Stimulated activated CD4-positive, alpha-beta T cell treated with anti-CD3 and anti-CD28 coated beads, Interleukin-1b, Interleukin-23, amount 100 ng/mL, for 24 hours (primary cell): Measurements from ENCODE around the gene CCDC30.
"Not testable (repeated sequence)": the region's sequence is repeated elsewhere in the genome, so short reads cannot be mapped to it uniquely, and the experiment has no call there.

Experiments
- DNase-seq, 4 experiments: peaks; one replicate each; pipeline ENCODE4 v3.0.0-alpha.2; 2020; ENCODE audit warnings: low read depth in 4 of 4, low spot score in 1 of 4

Gene CCDC30

GRCh38 chr1:42646056-42646455, 183.0 kb downstream of the CCDC30 start:
- DNase-seq: no peak

GRCh38 chr1:42657201-42657600, 194.1 kb downstream of the CCDC30 start:
- DNase-seq: no peak

GRCh38 chr1:42657981-42658876, 195.1 kb downstream of the CCDC30 start, which contains the start of gene PPIH:
TSS of gene PPIH (plus strand) at chr1:42658423. CDS start at chr1:42658447, 24 bp downstream.
- peak; percentile 90 to 94 (median 94) for DNase-seq

GRCh38 chr1:42658877-42659337, 195.8 kb downstream of the CCDC30 start:
- DNase-seq: no peak

- DNase-seq: no peak
Measured at GRCh38 chr1:42660907-42661500, 197.9 kb downstream of the CCDC30 start.

GRCh38 chr1:42669936-42670335, 206.8 kb downstream of the CCDC30 start:
- DNase-seq: no peak

- no peak for DNase-seq
Measured at GRCh38 chr1:42670425-42670824, 207.3 kb downstream of the CCDC30 start.

- DNase-seq: no peak
Measured at GRCh38 chr1:42674214-42674613, 211.1 kb downstream of the CCDC30 start.

- DNase-seq: no peak
Measured at GRCh38 chr1:42674682-42675081, 211.6 kb downstream of the CCDC30 start.

GRCh38 chr1:42675467-42675866, 212.4 kb downstream of the CCDC30 start:
- DNase-seq: no peak

- DNase-seq: no peak
Measured at GRCh38 chr1:42676534-42677087, 213.5 kb downstream of the CCDC30 start.

- no peak for DNase-seq
Measured at GRCh38 chr1:42679364-42679983, 216.4 kb downstream of the CCDC30 start.

- no peak for DNase-seq
Measured at GRCh38 chr1:42680055-42680454, 217.0 kb downstream of the CCDC30 start.

- no peak for DNase-seq
Measured at GRCh38 chr1:42680921-42681683, 218.0 kb downstream of the CCDC30 start.

GRCh38 chr1:42681741-42682483, 218.8 kb downstream of the CCDC30 start, which contains the start of gene YBX1:
TSS of gene YBX1 (plus strand) at chr1:42682418. CDS start at chr1:42682566, 148 bp downstream.
- peak; percentile 87 to 91 (median 88) for DNase-seq

GRCh38 chr1:42682484-42682738, 219.3 kb downstream of the CCDC30 start:
- not testable (repeated sequence) for DNase-seq

GRCh38 chr1:42682739-42683531, 219.8 kb downstream of the CCDC30 start:
- peak in 3 of 4 experiments; percentile 33 to 57 (median 45) for DNase-seq

- DNase-seq: no peak
Measured at GRCh38 chr1:42684139-42684538, 221.1 kb downstream of the CCDC30 start.

- DNase-seq: no peak
Measured at GRCh38 chr1:42686418-42686817, 223.3 kb downstream of the CCDC30 start.
